Activated CD8-positive, alpha-beta memory T cell treated with anti-CD3 and anti-CD28 coated beads, Interleukin-2, amount 50 U/mL, for 4 hours (primary cell): ENCODE results near the gene GCN1.

Experiments used
- DNase-seq: peaks from one replicate; pipeline ENCODE4 v3.0.0-alpha.2; 2020

GCN1 gene

GRCh38 chr12:120172053-120172452 lies 22.5 kb downstream of the GCN1 start:
- DNase-seq, result no peak

GRCh38 chr12:120170631-120171030 lies 23.9 kb downstream of the GCN1 start:
- no peak for DNase-seq

- DNase-seq, result no peak
These were observed 24.6 kb downstream of the GCN1 start for GRCh38 chr12:120169946-120170345.

- DNase-seq, result no peak
These were observed 26.2 kb downstream of the GCN1 start for GRCh38 chr12:120168337-120168736.

GRCh38 chr12:120167529-120168095 lies 26.9 kb downstream of the GCN1 start:
- DNase-seq, result no peak

GRCh38 chr12:120164293-120164692 lies 30.2 kb downstream of the GCN1 start:
- DNase-seq, result no peak

- no peak for DNase-seq
These were observed 31.8 kb downstream of the GCN1 start for GRCh38 chr12:120162763-120163162.

- no peak for DNase-seq
These were observed 32.7 kb downstream of the GCN1 start for GRCh38 chr12:120161852-120162251.

GRCh38 chr12:120159509-120160237 lies 34.8 kb downstream of the GCN1 start:
- DNase-seq, result no peak

GRCh38 chr12:120158351-120158750 lies 36.2 kb downstream of the GCN1 start:
- no peak for DNase-seq

- DNase-seq, result no peak
These were observed 36.8 kb downstream of the GCN1 start for GRCh38 chr12:120157678-120158077.

- no peak for DNase-seq
These were observed 37.9 kb downstream of the GCN1 start for GRCh38 chr12:120156315-120157259.

- no peak for DNase-seq
These were observed 39.4 kb downstream of the GCN1 start for GRCh38 chr12:120155072-120155471.

GRCh38 chr12:120150919-120151525 lies 43.5 kb downstream of the GCN1 start:
- no peak for DNase-seq

- no peak for DNase-seq
These were observed 46.5 kb downstream of the GCN1 start for GRCh38 chr12:120148011-120148410.

- DNase-seq, result no peak
These were observed 49.4 kb downstream of the GCN1 start for GRCh38 chr12:120145164-120145563.

- DNase-seq, result no peak
These were observed 50.3 kb downstream of the GCN1 start for GRCh38 chr12:120144215-120144614.

GRCh38 chr12:120142231-120142877 lies 52.2 kb downstream of the GCN1 start:
- DNase-seq, result no peak

- no peak for DNase-seq
These were observed 53.2 kb downstream of the GCN1 start for GRCh38 chr12:120141336-120141735.

GRCh38 chr12:120140603-120141002 lies 53.9 kb downstream of the GCN1 start:
- no peak for DNase-seq

- DNase-seq, result no peak
These were observed 54.6 kb downstream of the GCN1 start for GRCh38 chr12:120139958-120140357.

GRCh38 chr12:120138366-120138765 lies 56.1 kb downstream of the GCN1 start:
- no peak for DNase-seq

GRCh38 chr12:120137833-120138232 lies 56.7 kb downstream of the GCN1 start:
- DNase-seq, result no peak
